PFSK-1 (cell line): ENCODE results near the gene MORN1.

Experiments
- FOXP2 ChIP-seq: optimal IDR thresholded peaks from 2 replicates; pipeline ENCODE3; 2011; ENCODE audit warnings: borderline replicate concordance, control low read depth, inconsistent platforms; ENCODE audit not compliant: insufficient read depth; ENCODE audit errors: extremely low read length, extremely low read depth
- POLR2AphosphoS5 ChIP-seq: IDR thresholded peaks from 2 replicates; pipeline ENCODE4 v1.6.1; 2012; ENCODE audit warnings: low read depth, mild to moderate bottlenecking, control low read depth, low read length, moderate library complexity
- REST ChIP-seq, 2 experiments: IDR thresholded peaks; 2 replicates each; pipeline versions ENCODE4 v1.6.1 to v1.8.0; 2011 to 2012; ENCODE audit warnings: low read depth in 2 of 2, low read length in 2 of 2, control low read depth in 1 of 2, inconsistent platforms in 1 of 2, mild to moderate bottlenecking in 1 of 2, moderate library complexity in 1 of 2; ENCODE audit not compliant: insufficient read depth in 1 of 2
- SIN3A ChIP-seq: IDR thresholded peaks from 2 replicates; pipeline ENCODE4 v1.6.1; 2012; ENCODE audit warnings: mild to moderate bottlenecking, low read length, moderate library complexity, borderline replicate concordance; ENCODE audit not compliant: insufficient read depth
- TAF1 ChIP-seq: IDR thresholded peaks from 2 replicates; pipeline ENCODE4 v1.6.1; 2012; ENCODE audit warnings: low read length, control low read depth, borderline replicate concordance; ENCODE audit not compliant: insufficient read depth

The MORN1 gene

GRCh38 chr1:2314803-2315673 lies 76.3 kb downstream of the MORN1 start:
- TF ChIP-seq SIN3A (no peak), REST (IDR thresholded peaks at IDR 0.05; ENCODE audit: insufficient read depth in 1 of 2, low read depth in 2 of 2, low read length in 2 of 2) (no peak), TAF1 (no peak), POLR2AphosphoS5 (no peak)

- TF ChIP-seq POLR2AphosphoS5, result no peak
- no peak for TF ChIP-seq TAF1
- TF ChIP-seq FOXP2, result no peak
- no peak for TF ChIP-seq REST (IDR thresholded peaks at IDR 0.05; ENCODE audit: insufficient read depth in 1 of 2, low read depth in 2 of 2, low read length in 2 of 2)
- TF ChIP-seq SIN3A, result no peak
Observed at GRCh38 chr1:2314273-2314802, 77.0 kb downstream of the MORN1 start.

GRCh38 chr1:2313651-2314261 lies 77.6 kb downstream of the MORN1 start:
- TF ChIP-seq SIN3A, result no peak
- TF ChIP-seq TAF1, result no peak
- TF ChIP-seq POLR2AphosphoS5, result no peak
- no peak for TF ChIP-seq REST (IDR thresholded peaks at IDR 0.05; ENCODE audit: insufficient read depth in 1 of 2, low read depth in 2 of 2, low read length in 2 of 2)
- no peak for TF ChIP-seq FOXP2

GRCh38 chr1:2312515-2313301 lies 78.6 kb downstream of the MORN1 start:
- peak; percentile 21 for TF ChIP-seq FOXP2
- no peak for TF ChIP-seq TAF1

- no peak for TF ChIP-seq SIN3A
- no peak for TF ChIP-seq FOXP2
- no peak for TF ChIP-seq TAF1
- no peak for TF ChIP-seq REST (IDR thresholded peaks at IDR 0.05; ENCODE audit: insufficient read depth in 1 of 2, low read depth in 2 of 2, low read length in 2 of 2)
- no peak for TF ChIP-seq POLR2AphosphoS5
Observed at GRCh38 chr1:2312160-2312514, 79.2 kb downstream of the MORN1 start.
